Aorta (tissue), 5 donors: Measurements from ENCODE around the gene CD2BP2. TPM values are rescaled to one million over a fixed set of nuclear protein-coding genes. Genes with fewer than 3 reads are reported as not detected.

Source experiments
- ATAC-seq: fragments of 200-7000 bp; cut with Tn5 transposase; one replicate; pipeline ENCODE4 v1.9.1; 2022; ENCODE audit warnings: moderate library complexity; ENCODE audit not compliant: low FRiP score
- DNase-seq, 2 donors: peaks; one replicate each; pipeline ENCODE4 v3.0.0-alpha.2; 2020
- H3K27ac ChIP-seq, 2 donors: one replicate each; pipeline ENCODE4 v1.5.1; 2013; ENCODE audit warnings: low read length in 2 of 2, mild to moderate bottlenecking in 2 of 2, moderate library complexity in 2 of 2, control low read depth in 1 of 2, inconsistent platforms in 1 of 2, low read depth in 1 of 2
- H3K27me3 ChIP-seq, 2 donors: one replicate each; pipeline ENCODE4 v1.6.1; 2013; ENCODE audit warnings: control low read depth in 1 of 2, low read length in 1 of 2, mild to moderate bottlenecking in 1 of 2, moderate library complexity in 1 of 2; ENCODE audit not compliant: insufficient read depth in 2 of 2, control insufficient read depth in 1 of 2
- H3K36me3 ChIP-seq, 2 donors: one replicate each; pipeline ENCODE4 v1.6.1; 2013; ENCODE audit warnings: control low read depth in 1 of 2, low read length in 1 of 2, mild to moderate bottlenecking in 1 of 2; ENCODE audit not compliant: insufficient read depth in 2 of 2, control insufficient read depth in 1 of 2
- H3K4me1 ChIP-seq, 2 donors: one replicate each; pipeline ENCODE4 v1.6.1; 2013; ENCODE audit warnings: low read length in 2 of 2, control low read depth in 1 of 2, mild to moderate bottlenecking in 1 of 2, moderate library complexity in 1 of 2; ENCODE audit not compliant: insufficient read depth in 2 of 2, control insufficient read depth in 1 of 2
- H3K4me3 ChIP-seq, 2 donors: one replicate each; pipeline ENCODE4 v1.5.1; 2013; ENCODE audit warnings: low read length in 2 of 2, control low read depth in 1 of 2, mild to moderate bottlenecking in 1 of 2
- H3K9me3 ChIP-seq: one replicate; pipeline ENCODE4 v1.6.1; 2013; ENCODE audit warnings: mild to moderate bottlenecking, low read length; ENCODE audit not compliant: control insufficient read depth
- WGBS, 2 donors: extraction: QIAGEN DNeasy Blood & Tissue Kit; methylation state at CpG; one replicate each; pipeline ENCODE4 v1.1.7; 2013; 5-methylcytosine and 5-hydroxymethylcytosine counted together
- intact Hi-C, 2 donors: fragments of 100-400 bp; cut with DNase I; formaldehyde crosslinking; loops; one replicate each; pipeline versions ENCODE4 v1.14.2 to v1.15.0; 2022
- polyA plus RNA-seq, 2 donors: library from polyadenylated mRNA; stranded (reverse); fragments of 200-250 nt; gene quantifications; one replicate each; pipeline ENCODE4 v1.2.3, GENCODE V29; 2013
- total RNA-seq, 2 donors: library from RNA; stranded (reverse); fragmentation: NEBNext Ultra II Directional; extraction: Animal tissue kit (Norgen Biotek cat#: 25700); gene quantifications; one replicate each; pipeline ENCODE4 v1.2.1, GENCODE V29; 2021
- donor health status: healthy with polysubstance abuse.
- donor health status: Bipolar disorder and iron deficiency.
- donor health status: DM: no; HTN: no; CAD: no.
- donor health status: DM: no; HTN: no; CAD: no.
- donor health status: DM: yes; HTN: yes; CAD: no.

The CD2BP2 gene
- total and polyA plus RNA-seq, 4 donors, result 23.4 to 51.3 (median 46.9) TPM

- no peak for DNase-seq
- H3K36me3 ChIP-seq, result no peaks in the 10 kb centered on the region
- WGBS, 2 donors, result 88 to 89% methylated on average over 4 of the region's 4 CpGs
- H3K4me1 ChIP-seq, result no peaks in the 10 kb centered on the region
- H3K27ac ChIP-seq, result no peak overlapping the region
- intact Hi-C loops, result no loop called here
- no peaks in the 10 kb centered on the region for H3K27me3 ChIP-seq
- H3K9me3 ChIP-seq, result no peaks in the 10 kb centered on the region
- no peak for ATAC-seq
- no peak overlapping the region for H3K4me3 ChIP-seq
Measured at GRCh38 chr16:30380072-30380802, 25.1 kb upstream of the CD2BP2 start.

GRCh38 chr16:30379158-30379783 lies 24.2 kb upstream of the CD2BP2 start:
- whole genome bisulfite sequencing, 2 donors, result 21 to 27% methylated on average over 26 to 27 of the region's 27 CpGs
- Histone ChIP-seq H3K27ac (peak overlapping the region in 1 of 2 donors; percentile 34), H3K4me1 (no peaks in the 10 kb centered on the region), H3K36me3 (no peaks in the 10 kb centered on the region), H3K9me3 (no peaks in the 10 kb centered on the region), H3K4me3 (peak overlapping the region; percentile 4 to 35), H3K27me3 (no peaks in the 10 kb centered on the region)
- ATAC-seq, result no peak
- DNase-seq, result no peak
- intact Hi-C loops, result loop anchor here in 1 of 2 donors (5.0 to 10.0 kb wide), 2 partner anchors 276 to 572 kb away; partner anchors contain the start of genes FBRS, MAZ and PRR14

GRCh38 chr16:30378236-30379157 lies 23.4 kb upstream of the CD2BP2 start:
- no peaks in the 10 kb centered on the region for H3K27me3 ChIP-seq
- no peaks in the 10 kb centered on the region for H3K9me3 ChIP-seq
- peak overlapping the region; percentile 35 to 82 for H3K4me3 ChIP-seq
- intact Hi-C loops, result loop anchor here in 1 of 2 donors (5.0 to 10.0 kb wide), 2 partner anchors 276 to 571 kb away; partner anchors contain the start of genes FBRS, MAZ and PRR14
- peak overlapping the region; percentile 10 to 39 for H3K27ac ChIP-seq
- no peaks in the 10 kb centered on the region for H3K36me3 ChIP-seq
- H3K4me1 ChIP-seq, result no peaks in the 10 kb centered on the region
- peak; percentile 99 for ATAC-seq
- WGBS, 2 donors, result 1% methylated on average over 56 to 67 of the region's 67 CpGs
- peak; percentile 99 to 100 for DNase-seq

- Histone ChIP-seq H3K27me3 (no peaks in the 10 kb centered on the region), H3K4me3 (peak overlapping the region; percentile 26 to 82), H3K9me3 (no peaks in the 10 kb centered on the region), H3K4me1 (no peaks in the 10 kb centered on the region), H3K27ac (peak overlapping the region; percentile 95 to 98), H3K36me3 (no peaks in the 10 kb centered on the region)
- intact Hi-C loops, result loop anchor here in 1 of 2 donors (5.0 to 10.0 kb wide), 2 partner anchors 277 to 571 kb away; partner anchors contain the start of genes FBRS, MAZ and PRR14
- DNase-seq (peak; percentile 97 to 99), ATAC-seq (peak; percentile 91)
- 0 to 1% methylated on average over 36 to 39 of the region's 39 CpGs for WGBS, 2 donors
Measured at GRCh38 chr16:30377812-30378235, 22.7 kb upstream of the CD2BP2 start.

GRCh38 chr16:30377050-30377811 lies 22.1 kb upstream of the CD2BP2 start:
- H3K4me3 ChIP-seq, result peak overlapping the region in 1 of 2 donors; percentile 8
- WGBS, 2 donors, result 35 to 38% methylated on average over 29 of the region's 29 CpGs
- no peak for ATAC-seq
- H3K27ac ChIP-seq, result peak overlapping the region; percentile 95 to 98
- H3K36me3 ChIP-seq, result no peaks in the 10 kb centered on the region
- no peaks in the 10 kb centered on the region for H3K27me3 ChIP-seq
- no peaks in the 10 kb centered on the region for H3K9me3 ChIP-seq
- no peaks in the 10 kb centered on the region for H3K4me1 ChIP-seq
- intact Hi-C loops, result loop anchor here in 1 of 2 donors (5.0 to 10.0 kb wide), 2 partner anchors 278 to 570 kb away; partner anchors contain the start of genes FBRS, MAZ and PRR14
- DNase-seq, result no peak

- WGBS, 2 donors, result 92% methylated on average over 8 of the region's 8 CpGs
- no peak overlapping the region for H3K27ac ChIP-seq
- no peak for ATAC-seq
- H3K4me3 ChIP-seq, result no peak overlapping the region
- no peaks in the 10 kb centered on the region for H3K27me3 ChIP-seq
- no peak for DNase-seq
- H3K4me1 ChIP-seq, result no peaks in the 10 kb centered on the region
- H3K9me3 ChIP-seq, result no peaks in the 10 kb centered on the region
- intact Hi-C loops, result loop anchor here in 1 of 2 donors (5.0 to 10.0 kb wide), 2 partner anchors 278 to 569 kb away; partner anchors contain the start of genes FBRS, MAZ and PRR14
- no peaks in the 10 kb centered on the region for H3K36me3 ChIP-seq
Measured at GRCh38 chr16:30376461-30376902, 21.4 kb upstream of the CD2BP2 start.

GRCh38 chr16:30375864-30376263 lies 20.8 kb upstream of the CD2BP2 start:
- DNase-seq (no peak), ATAC-seq (no peak)
- WGBS, 2 donors, result 91 to 93% methylated on average over 8 of the region's 8 CpGs
- no peaks in the 10 kb centered on the region for H3K27me3 ChIP-seq
- no peak overlapping the region for H3K27ac ChIP-seq
- H3K4me3 ChIP-seq, result no peak overlapping the region
- H3K4me1 ChIP-seq, result no peaks in the 10 kb centered on the region
- intact Hi-C loops, result loop anchor here in 1 of 2 donors (5.0 to 10.0 kb wide), 2 partner anchors 279 to 569 kb away; partner anchors contain the start of genes FBRS, MAZ and PRR14
- H3K36me3 ChIP-seq, result no peaks in the 10 kb centered on the region
- no peaks in the 10 kb centered on the region for H3K9me3 ChIP-seq
